Measurements from ENCODE around the gene DDX55.

The DDX55 gene

DNA sequence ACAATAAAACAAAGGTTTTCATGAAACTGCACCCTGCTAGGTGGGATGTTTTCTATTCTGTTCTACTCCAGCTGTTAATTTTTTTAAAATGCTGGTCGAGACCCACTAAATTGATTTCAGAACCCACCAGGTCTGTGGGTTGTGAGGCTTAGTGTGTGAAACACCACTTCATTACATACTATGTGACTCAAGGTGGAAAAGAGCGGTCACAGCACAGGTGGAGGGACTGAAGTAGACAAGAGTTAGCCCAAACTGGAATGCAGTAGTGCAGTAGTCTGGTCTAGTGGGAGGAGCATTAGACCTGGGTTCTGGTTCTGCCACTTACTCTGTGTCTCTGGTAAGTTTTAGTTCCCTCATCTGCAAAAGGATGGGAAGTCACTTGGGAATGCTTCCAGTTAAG lies 12.2 kb downstream of the DDX55 start:
- TF ChIP-seq FOXP2 (optimal IDR thresholded peaks at IDR 0.05; ENCODE audit: borderline replicate concordance, extremely low read depth, extremely low read length, insufficient read depth) (no peak), TAF1 (IDR thresholded peaks at IDR 0.05; ENCODE audit: borderline replicate concordance, insufficient read depth, low read length) (no peak), SIN3A (IDR thresholded peaks at IDR 0.05; ENCODE audit: borderline replicate concordance, insufficient read depth, low read length) (no peak), POLR2AphosphoS5 (IDR thresholded peaks at IDR 0.05; ENCODE audit: low read depth, low read length) (no peak)
- TF ChIP-seq, protein P1, sequence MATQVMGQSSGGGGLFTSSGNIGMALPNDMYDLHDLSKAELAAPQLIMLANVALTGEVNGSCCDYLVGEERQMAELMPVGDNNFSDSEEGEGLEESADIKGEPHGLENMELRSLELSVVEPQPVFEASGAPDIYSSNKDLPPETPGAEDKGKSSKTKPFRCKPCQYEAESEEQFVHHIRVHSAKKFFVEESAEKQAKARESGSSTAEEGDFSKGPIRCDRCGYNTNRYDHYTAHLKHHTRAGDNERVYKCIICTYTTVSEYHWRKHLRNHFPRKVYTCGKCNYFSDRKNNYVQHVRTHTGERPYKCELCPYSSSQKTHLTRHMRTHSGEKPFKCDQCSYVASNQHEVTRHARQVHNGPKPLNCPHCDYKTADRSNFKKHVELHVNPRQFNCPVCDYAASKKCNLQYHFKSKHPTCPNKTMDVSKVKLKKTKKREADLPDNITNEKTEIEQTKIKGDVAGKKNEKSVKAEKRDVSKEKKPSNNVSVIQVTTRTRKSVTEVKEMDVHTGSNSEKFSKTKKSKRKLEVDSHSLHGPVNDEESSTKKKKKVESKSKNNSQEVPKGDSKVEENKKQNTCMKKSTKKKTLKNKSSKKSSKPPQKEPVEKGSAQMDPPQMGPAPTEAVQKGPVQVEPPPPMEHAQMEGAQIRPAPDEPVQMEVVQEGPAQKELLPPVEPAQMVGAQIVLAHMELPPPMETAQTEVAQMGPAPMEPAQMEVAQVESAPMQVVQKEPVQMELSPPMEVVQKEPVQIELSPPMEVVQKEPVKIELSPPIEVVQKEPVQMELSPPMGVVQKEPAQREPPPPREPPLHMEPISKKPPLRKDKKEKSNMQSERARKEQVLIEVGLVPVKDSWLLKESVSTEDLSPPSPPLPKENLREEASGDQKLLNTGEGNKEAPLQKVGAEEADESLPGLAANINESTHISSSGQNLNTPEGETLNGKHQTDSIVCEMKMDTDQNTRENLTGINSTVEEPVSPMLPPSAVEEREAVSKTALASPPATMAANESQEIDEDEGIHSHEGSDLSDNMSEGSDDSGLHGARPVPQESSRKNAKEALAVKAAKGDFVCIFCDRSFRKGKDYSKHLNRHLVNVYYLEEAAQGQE (IDR thresholded peaks at IDR 0.05; ENCODE audit: insufficient read depth in 1 of 2, low read depth in 2 of 2, low read length in 2 of 2), result no peak

GRCh38 chr12:123614531-123614930 lies 12.6 kb downstream of the DDX55 start:
- no peak for TF ChIP-seq SIN3A (IDR thresholded peaks at IDR 0.05; ENCODE audit: borderline replicate concordance, insufficient read depth, low read length)
- TF ChIP-seq, protein P1 (IDR thresholded peaks at IDR 0.05; ENCODE audit: insufficient read depth in 1 of 2, low read depth in 2 of 2, low read length in 2 of 2), result no peak
- no peak for TF ChIP-seq TAF1 (IDR thresholded peaks at IDR 0.05; ENCODE audit: borderline replicate concordance, insufficient read depth, low read length)
- TF ChIP-seq POLR2AphosphoS5 (IDR thresholded peaks at IDR 0.05; ENCODE audit: low read depth, low read length), result no peak
- TF ChIP-seq FOXP2 (optimal IDR thresholded peaks at IDR 0.05; ENCODE audit: borderline replicate concordance, extremely low read depth, extremely low read length, insufficient read depth), result no peak

- no peak for TF ChIP-seq POLR2AphosphoS5 (IDR thresholded peaks at IDR 0.05; ENCODE audit: low read depth, low read length)
- no peak for TF ChIP-seq SIN3A (IDR thresholded peaks at IDR 0.05; ENCODE audit: borderline replicate concordance, insufficient read depth, low read length)
- no peak for TF ChIP-seq TAF1 (IDR thresholded peaks at IDR 0.05; ENCODE audit: borderline replicate concordance, insufficient read depth, low read length)
- TF ChIP-seq, protein P1 (IDR thresholded peaks at IDR 0.05; ENCODE audit: insufficient read depth in 1 of 2, low read depth in 2 of 2, low read length in 2 of 2), result no peak
- no peak for TF ChIP-seq FOXP2 (optimal IDR thresholded peaks at IDR 0.05; ENCODE audit: borderline replicate concordance, extremely low read depth, extremely low read length, insufficient read depth)
These were observed 15.2 kb downstream of the DDX55 start for GRCh38 chr12:123617144-123617543.

- TF ChIP-seq SIN3A (IDR thresholded peaks at IDR 0.05; ENCODE audit: borderline replicate concordance, insufficient read depth, low read length), result no peak
- TF ChIP-seq TAF1 (IDR thresholded peaks at IDR 0.05; ENCODE audit: borderline replicate concordance, insufficient read depth, low read length), result no peak
- no peak for TF ChIP-seq POLR2AphosphoS5 (IDR thresholded peaks at IDR 0.05; ENCODE audit: low read depth, low read length)
- TF ChIP-seq FOXP2 (optimal IDR thresholded peaks at IDR 0.05; ENCODE audit: borderline replicate concordance, extremely low read depth, extremely low read length, insufficient read depth), result no peak
- TF ChIP-seq, protein P1 (IDR thresholded peaks at IDR 0.05; ENCODE audit: insufficient read depth in 1 of 2, low read depth in 2 of 2, low read length in 2 of 2), result no peak
These were observed 15.7 kb downstream of the DDX55 start for GRCh38 chr12:123617580-123617979.

DNA sequence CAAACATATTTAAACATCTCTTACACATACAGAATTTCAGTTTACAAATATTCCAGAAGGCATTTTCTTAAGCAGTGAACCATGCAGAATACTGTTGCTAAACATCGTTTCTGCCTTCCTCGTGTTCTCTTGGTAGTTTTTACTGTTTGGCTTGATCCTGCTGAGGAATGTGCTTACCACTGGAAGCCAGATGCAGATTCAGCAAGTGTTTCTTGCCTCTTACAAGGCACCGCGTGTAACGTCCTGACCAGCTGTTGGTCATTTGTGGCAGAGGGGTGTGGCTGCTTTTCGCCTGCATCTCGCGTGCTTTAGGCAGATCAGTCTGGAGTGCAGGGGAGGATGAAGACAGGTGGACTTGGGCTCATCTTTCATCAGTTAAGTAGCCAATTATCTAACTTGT lies 19.2 kb downstream of the DDX55 start:
- TF ChIP-seq POLR2AphosphoS5 (IDR thresholded peaks at IDR 0.05; ENCODE audit: low read depth, low read length) (no peak; the same call in 1 of the 2 replicates), TAF1 (IDR thresholded peaks at IDR 0.05; ENCODE audit: borderline replicate concordance, insufficient read depth, low read length) (no peak), FOXP2 (optimal IDR thresholded peaks at IDR 0.05; ENCODE audit: borderline replicate concordance, extremely low read depth, extremely low read length, insufficient read depth) (no peak), SIN3A (IDR thresholded peaks at IDR 0.05; ENCODE audit: borderline replicate concordance, insufficient read depth, low read length) (no peak)
- TF ChIP-seq, protein P1 (IDR thresholded peaks at IDR 0.05; ENCODE audit: insufficient read depth in 1 of 2, low read depth in 2 of 2, low read length in 2 of 2), result no peak
